CD14-positive monocyte (primary cell): ENCODE results near the gene ANTXR1. TPM values are rescaled to one million over a fixed set of nuclear protein-coding genes. Genes with fewer than 3 reads are reported as not detected.

ENCODE experiments used
- DNase-seq, 3 donors: peaks; one replicate each; pipeline ENCODE4 v3.0.0-alpha.2; 2011 to 2022
- H2AFZ ChIP-seq: 2 replicates; pipeline ENCODE4 v1.6.0; 2012; ENCODE audit warnings: mild to moderate bottlenecking, low read depth, low read length, inconsistent platforms; ENCODE audit not compliant: insufficient read depth, poor library complexity, severe bottlenecking
- H3K27ac ChIP-seq, 2 donors: 1 replicate in 1 of 2; 2 replicates in 1 of 2; pipeline ENCODE4 v1.5.1; 2012 to 2013; ENCODE audit warnings: low read length in 2 of 2, control low read depth in 1 of 2, inconsistent platforms in 1 of 2, low read depth in 1 of 2, mild to moderate bottlenecking in 1 of 2
- H3K27me3 ChIP-seq, 2 donors: one replicate each; pipeline versions ENCODE4 v1.6.0 to v1.6.1; 2011 to 2013; ENCODE audit warnings: low read length in 2 of 2; ENCODE audit not compliant: control insufficient read depth in 2 of 2, insufficient read depth in 2 of 2
- H3K36me3 ChIP-seq, 2 donors: replicated peaks in 1 of 2; 1 replicate in 1 of 2; 2 replicates in 1 of 2; pipeline versions ENCODE4 v1.5.1 to v1.6.1; 2012 to 2013; ENCODE audit warnings: low read length in 2 of 2, control low read depth in 1 of 2, inconsistent platforms in 1 of 2, mild to moderate bottlenecking in 1 of 2; ENCODE audit not compliant: insufficient read depth in 2 of 2, control insufficient read depth in 1 of 2
- H3K4me1 ChIP-seq, 2 donors: 1 replicate in 1 of 2; 2 replicates in 1 of 2; pipeline versions ENCODE4 v1.5.1 to v1.6.1; 2012 to 2013; ENCODE audit warnings: low read length in 2 of 2, control low read depth in 1 of 2, inconsistent platforms in 1 of 2, mild to moderate bottlenecking in 1 of 2, moderate library complexity in 1 of 2; ENCODE audit not compliant: insufficient read depth in 2 of 2, control insufficient read depth in 1 of 2
- H3K4me2 ChIP-seq: replicated peaks from 2 replicates; pipeline ENCODE3; 2012; ENCODE audit warnings: low read length, moderate library complexity, mild to moderate bottlenecking; ENCODE audit not compliant: poor library complexity, severe bottlenecking; ENCODE audit errors: extremely low read depth
- H3K4me3 ChIP-seq, 3 experiments: fragments of 200-600 bp in 1 of 3; sonication (generic) in 1 of 3; replicated peaks in 1 of 3; 1 replicate in 2 of 3; 2 replicates in 1 of 3; pipeline ENCODE4 v1.5.1; 2011 to 2013; ENCODE audit warnings: low read length in 3 of 3, mild to moderate bottlenecking in 3 of 3, control low read depth in 2 of 3, low read depth in 2 of 3, inconsistent platforms in 1 of 3, moderate library complexity in 1 of 3
- H3K79me2 ChIP-seq: 2 replicates; pipeline ENCODE4 v1.6.0; 2012; ENCODE audit warnings: mild to moderate bottlenecking, control low read depth, inconsistent platforms, low read length, moderate library complexity; ENCODE audit not compliant: insufficient read depth
- H3K9ac ChIP-seq: 2 replicates; pipeline ENCODE4 v1.6.0; 2017; ENCODE audit warnings: low read length, mild to moderate bottlenecking; ENCODE audit not compliant: insufficient read depth, poor library complexity, severe bottlenecking
- H3K9me3 ChIP-seq, 2 donors: replicated peaks in 1 of 2; 1 replicate in 1 of 2; 2 replicates in 1 of 2; pipeline versions ENCODE4 v1.5.1 to v1.6.1; 2012 to 2013; ENCODE audit warnings: low read length in 2 of 2, control low read depth in 1 of 2; ENCODE audit not compliant: control insufficient read depth in 1 of 2, insufficient read depth in 1 of 2
- H4K20me1 ChIP-seq: 2 replicates; pipeline ENCODE4 v1.6.0; 2012; ENCODE audit warnings: mild to moderate bottlenecking, low read length, control low read depth, moderate library complexity; ENCODE audit not compliant: insufficient read depth
- H3K27ac Mint-ChIP-seq, 7 donors: one replicate each; pipeline ENCODE4 v1.8.0; 2020; ENCODE audit warnings: mild to moderate bottlenecking in 7 of 7, mixed read lengths in 7 of 7, moderate library complexity in 6 of 7, inconsistent platforms in 2 of 7
- H3K27me3 Mint-ChIP-seq, 3 donors: one replicate each; pipeline ENCODE4 v1.8.0; 2021 to 2022; ENCODE audit warnings: low read depth in 3 of 3, mild to moderate bottlenecking in 3 of 3, mixed read lengths in 3 of 3, moderate library complexity in 3 of 3, inconsistent platforms in 1 of 3
- H3K36me3 Mint-ChIP-seq, 2 donors: one replicate each; pipeline ENCODE4 v1.8.0; 2020; ENCODE audit warnings: mixed read lengths in 2 of 2, inconsistent platforms in 1 of 2, mild to moderate bottlenecking in 1 of 2
- H3K4me1 Mint-ChIP-seq: one replicate; pipeline ENCODE4 v1.8.0; 2020; ENCODE audit warnings: mild to moderate bottlenecking, mixed read lengths
- H3K4me3 Mint-ChIP-seq, 2 donors: one replicate each; pipeline ENCODE4 v1.8.0; 2020; ENCODE audit warnings: mild to moderate bottlenecking in 2 of 2, mixed read lengths in 2 of 2, moderate library complexity in 1 of 2
- H3K9me3 Mint-ChIP-seq, 7 donors: one replicate each; pipeline ENCODE4 v1.8.0; 2020 to 2022; ENCODE audit warnings: mixed read lengths in 7 of 7, mild to moderate bottlenecking in 6 of 7, moderate library complexity in 6 of 7, inconsistent platforms in 2 of 7
- CTCF ChIP-seq: fragments of 200-600 bp; IDR thresholded peaks from one replicate; pipeline ENCODE4 v1.8.0; 2022; ENCODE audit warnings: antibody characterized with exemption, mild to moderate bottlenecking
- WGBS: methylation state at CpG from one replicate; pipeline ENCODE4 v1.1.5; 2013; ENCODE audit warnings: missing lambda C conversion rate; ENCODE audit not compliant: insufficient coverage; 5-methylcytosine and 5-hydroxymethylcytosine counted together
- intact Hi-C, 2 donors: fragments of 100-400 bp; cut with micrococcal nuclease; formaldehyde crosslinking; loops; one replicate each; pipeline versions ENCODE4 v1.15.0 to v1.15.1; 2023
- polyA plus RNA-seq, 3 donors: library from polyadenylated mRNA; depleted of rRNA in 1 of 3; unstranded in 2 of 3; stranded (reverse) in 1 of 3; fragments of 300-500 nt in 2 of 3; fragments of >200 nt in 1 of 3; fragmentation: Illumina TruSeq in 2 of 3; gene quantifications; 1 replicate in 2 of 3; 2 replicates in 1 of 3; pipeline ENCODE4 v1.2.3, GENCODE V29; 2012 to 2021

Gene ANTXR1
- polyA plus RNA-seq, 3 donors, result not detected

GRCh38 chr2:69244882-69245281 lies 231.9 kb downstream of the ANTXR1 start:
- H3K27me3 ChIP-seq, result no peaks in the 10 kb centered on the region
- peak in 1 of 3 donors; percentile 5 for DNase-seq
- H3K4me3 ChIP-seq, result no peak overlapping the region
- no peak overlapping the region for H3K4me3 Mint-ChIP-seq
- no peaks in the 10 kb centered on the region for H3K79me2 ChIP-seq
- H3K36me3 ChIP-seq, result no peaks in the 10 kb centered on the region
- H3K9me3 ChIP-seq, result no peaks in the 10 kb centered on the region
- no peak for TF ChIP-seq CTCF
- peaks cover 0 to 2% (median 0%) of the 10 kb centered on the region in 7 donors for H3K9me3 Mint-ChIP-seq
- no peak overlapping the region for H3K9ac ChIP-seq
- H3K4me1 ChIP-seq, result peaks cover 4% of the 10 kb centered on the region in 2 donors
- peaks cover 1 to 3% (median 2%) of the 10 kb centered on the region in 3 donors for H3K27me3 Mint-ChIP-seq
- no peak overlapping the region for H2AFZ ChIP-seq
- no peaks in the 10 kb centered on the region for H3K36me3 Mint-ChIP-seq
- H3K4me1 Mint-ChIP-seq, result peaks cover 5% of the 10 kb centered on the region
- no peak overlapping the region for H3K4me2 ChIP-seq
- no peaks in the 10 kb centered on the region for H4K20me1 ChIP-seq
- WGBS, result 0% methylated on average over 4 of the region's 6 CpGs
- no peak overlapping the region for H3K27ac Mint-ChIP-seq
- intact Hi-C loops, result no loop called here
- H3K27ac ChIP-seq, result no peak overlapping the region

- H4K20me1 ChIP-seq, result no peaks in the 10 kb centered on the region
- intact Hi-C loops, result no loop called here
- no peaks in the 10 kb centered on the region for H3K36me3 Mint-ChIP-seq
- H3K27me3 Mint-ChIP-seq, result peaks cover 1 to 3% (median 2%) of the 10 kb centered on the region in 3 donors
- no peak for TF ChIP-seq CTCF
- H3K36me3 ChIP-seq, result no peaks in the 10 kb centered on the region
- H3K4me1 Mint-ChIP-seq, result peaks cover 5% of the 10 kb centered on the region
- no peaks in the 10 kb centered on the region for H3K79me2 ChIP-seq
- no peak overlapping the region for H3K27ac ChIP-seq
- H3K9me3 Mint-ChIP-seq, result peaks cover 0 to 2% (median 0%) of the 10 kb centered on the region in 7 donors
- H3K9me3 ChIP-seq, result no peaks in the 10 kb centered on the region
- peaks cover 4% of the 10 kb centered on the region in 2 donors for H3K4me1 ChIP-seq
- H2AFZ ChIP-seq, result no peak overlapping the region
- no peaks in the 10 kb centered on the region for H3K27me3 ChIP-seq
- no peak overlapping the region for H3K4me2 ChIP-seq
- H3K9ac ChIP-seq, result no peak overlapping the region
- 98% methylated on average over 9 of the region's 9 CpGs for WGBS
- H3K4me3 ChIP-seq, result no peak overlapping the region
- no peak for DNase-seq
- H3K27ac Mint-ChIP-seq, result no peak overlapping the region
- no peak overlapping the region for H3K4me3 Mint-ChIP-seq
Measured at GRCh38 chr2:69247583-69247982, 234.6 kb downstream of the ANTXR1 start.
